BLaER1 (cell line): ENCODE measurements around the gene ATP9A.

Source experiments
- H3K27ac ChIP-seq: shearing (Covaris generic); formaldehyde crosslinking; 2 replicates; pipeline ENCODE4 v1.8.1; 2022
- H3K27me3 ChIP-seq: shearing (Covaris generic); formaldehyde crosslinking; 2 replicates; pipeline ENCODE4 v1.8.1; 2022
- H3K36me3 ChIP-seq: shearing (Covaris generic); formaldehyde crosslinking; 2 replicates; pipeline ENCODE4 v1.8.1; 2022
- H3K4me1 ChIP-seq: shearing (Covaris generic); formaldehyde crosslinking; 2 replicates; pipeline ENCODE4 v1.8.1; 2022
- H3K4me2 ChIP-seq: shearing (Covaris generic); formaldehyde crosslinking; 2 replicates; pipeline ENCODE4 v1.8.1; 2022
- H3K4me3 ChIP-seq: shearing (Covaris generic); formaldehyde crosslinking; 2 replicates; pipeline ENCODE4 v1.8.1; 2022
- H3K9ac ChIP-seq: shearing (Covaris generic); formaldehyde crosslinking; 2 replicates; pipeline ENCODE4 v1.8.1; 2022
- H3K9me3 ChIP-seq: shearing (Covaris generic); formaldehyde crosslinking; 2 replicates; pipeline ENCODE4 v1.8.1; 2022
- H4K20me1 ChIP-seq: shearing (Covaris generic); formaldehyde crosslinking; 2 replicates; pipeline ENCODE4 v1.8.1; 2022
- Cebpa-rat ChIP-seq: shearing (Covaris generic); IDR thresholded peaks from 2 replicates; pipeline ENCODE4 v1.8.1; 2022

ATP9A gene

DNA sequence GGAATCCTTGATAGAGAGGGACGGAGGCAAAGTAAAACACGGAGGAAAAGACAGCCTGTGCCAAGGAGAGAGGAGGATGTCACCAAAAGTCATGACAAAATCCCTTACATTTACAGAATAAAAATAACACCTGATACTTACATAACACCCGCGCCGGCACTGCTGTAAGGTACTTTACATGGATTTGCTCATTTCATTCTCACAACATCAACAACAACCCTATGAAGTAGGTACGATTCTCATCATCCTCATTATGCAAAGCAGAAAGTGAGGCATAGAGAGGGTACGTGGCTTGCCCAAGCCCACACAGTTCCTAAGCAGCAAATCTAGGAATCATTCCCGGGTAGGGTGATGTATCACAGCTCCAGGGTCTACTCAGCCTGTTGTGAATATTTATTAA, 158.1 kb downstream of the ATP9A start:
- Histone ChIP-seq H3K36me3 (peaks cover 39% of the 10 kb centered on the region), H3K4me2 (no peak overlapping the region), H3K9ac (no peak overlapping the region)

DNA sequence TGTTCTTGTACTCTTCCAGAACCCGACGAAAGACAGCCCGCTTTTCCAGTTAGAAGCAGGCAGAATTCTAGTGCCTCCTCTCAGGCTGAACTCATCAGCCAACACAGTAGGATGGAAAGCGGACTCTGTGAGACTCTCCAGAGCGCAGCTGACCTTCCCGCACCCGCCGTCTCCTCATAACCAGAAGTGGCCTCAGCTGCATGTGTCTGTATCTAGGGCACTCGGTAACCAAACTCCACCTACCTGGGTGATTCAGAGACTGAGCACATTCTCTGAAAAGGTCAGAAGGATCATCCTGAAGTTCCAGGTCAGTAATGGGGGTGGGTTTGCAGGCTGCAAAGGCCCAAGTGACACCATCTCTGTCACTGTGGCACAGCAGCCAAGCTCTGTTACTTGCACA, 158.9 kb downstream of the ATP9A start:
- TF ChIP-seq Cebpa-rat = no peak
- Histone ChIP-seq H3K27me3 (no peaks in the 10 kb centered on the region), H4K20me1 (no peaks in the 10 kb centered on the region), H3K27ac (no peak overlapping the region), H3K4me1 (peaks cover 2% of the 10 kb centered on the region), H3K36me3 (peaks cover 48% of the 10 kb centered on the region), H3K9me3 (no peaks in the 10 kb centered on the region), H3K9ac (no peak overlapping the region), H3K4me3 (no peak overlapping the region), H3K4me2 (no peak overlapping the region)

More for the DNA sequence above, 158.1 kb downstream of the ATP9A start:
- peaks cover 6% of the 10 kb centered on the region for H3K4me1 ChIP-seq
- H4K20me1 ChIP-seq = no peaks in the 10 kb centered on the region
- no peak for TF ChIP-seq Cebpa-rat
- no peaks in the 10 kb centered on the region for H3K9me3 ChIP-seq
- H3K4me3 ChIP-seq = no peak overlapping the region
- H3K27ac ChIP-seq = no peak overlapping the region
- no peaks in the 10 kb centered on the region for H3K27me3 ChIP-seq

DNA sequence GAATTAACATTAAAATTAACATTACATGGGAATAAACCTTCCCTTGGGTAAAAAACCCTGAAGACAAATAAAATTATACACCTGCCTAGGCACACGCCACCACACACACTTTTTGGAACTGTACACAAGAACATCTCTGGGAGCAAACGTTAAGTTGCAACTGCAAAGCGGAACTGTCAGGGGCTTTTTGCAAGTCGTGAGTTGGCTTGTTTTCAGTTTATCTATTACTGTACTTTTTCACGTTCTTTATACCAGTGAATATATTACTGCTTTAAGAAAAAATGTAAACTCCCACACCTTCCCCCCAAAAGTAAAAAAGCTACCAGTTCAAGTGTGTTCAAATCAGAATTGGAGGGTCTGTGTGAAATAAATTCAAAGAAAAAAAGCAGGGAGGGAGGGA, 160.1 kb downstream of the ATP9A start:
- Histone ChIP-seq H3K27ac (no peak overlapping the region), H3K9me3 (no peaks in the 10 kb centered on the region), H3K4me3 (no peak overlapping the region), H3K36me3 (peaks cover 47% of the 10 kb centered on the region), H3K4me2 (no peak overlapping the region), H3K27me3 (no peaks in the 10 kb centered on the region), H3K4me1 (peaks cover 4% of the 10 kb centered on the region), H3K9ac (no peak overlapping the region), H4K20me1 (no peaks in the 10 kb centered on the region)
- TF ChIP-seq Cebpa-rat = no peak

DNA sequence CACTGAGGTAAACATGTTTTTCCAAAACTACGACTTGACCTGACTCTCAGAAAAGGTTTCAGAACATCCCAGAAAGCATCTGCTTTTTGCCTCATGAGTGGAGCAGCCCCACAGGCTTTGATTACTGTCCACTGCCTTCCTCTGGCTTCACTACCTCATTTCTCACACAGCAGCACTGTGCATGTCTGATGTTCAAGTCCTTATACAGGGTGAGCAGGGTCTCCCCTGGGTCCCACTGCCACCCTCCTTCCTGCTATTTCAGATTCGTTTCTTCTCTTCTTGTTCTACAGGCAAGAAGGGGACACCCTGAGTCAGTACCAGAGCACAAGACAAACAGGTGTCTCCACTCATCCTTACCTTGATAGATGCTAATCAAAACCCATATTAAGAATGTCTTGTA, 161.0 kb downstream of the ATP9A start:
- H4K20me1 ChIP-seq = no peaks in the 10 kb centered on the region
- TF ChIP-seq Cebpa-rat = no peak
- peaks cover 13% of the 10 kb centered on the region for H3K4me1 ChIP-seq
- H3K36me3 ChIP-seq = peaks cover 42% of the 10 kb centered on the region
- no peaks in the 10 kb centered on the region for H3K27me3 ChIP-seq
- no peak overlapping the region for H3K9ac ChIP-seq
- no peak overlapping the region for H3K27ac ChIP-seq
- H3K4me2 ChIP-seq = no peak overlapping the region
- no peak overlapping the region for H3K4me3 ChIP-seq
- no peaks in the 10 kb centered on the region for H3K9me3 ChIP-seq

DNA sequence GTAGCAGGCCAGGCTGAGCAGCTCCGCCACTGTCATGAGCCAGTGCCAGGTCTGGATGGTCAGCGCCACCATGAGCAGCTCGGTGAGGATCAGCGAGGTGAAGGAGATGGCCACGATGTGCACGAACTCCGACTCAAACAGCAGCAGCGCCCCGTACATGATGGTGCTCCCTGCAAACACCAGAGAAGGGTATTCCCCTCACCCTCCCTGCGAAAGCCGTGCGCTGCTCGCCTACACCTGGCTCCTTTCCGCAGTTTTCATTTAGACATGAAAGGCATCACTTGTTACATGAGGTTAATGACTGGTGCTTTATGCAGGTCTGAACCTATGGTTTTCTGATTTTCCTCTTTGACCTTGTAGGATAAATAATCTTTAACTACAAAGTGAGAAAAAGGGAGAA, 163.3 kb downstream of the ATP9A start:
- H3K4me1 ChIP-seq = peaks cover 23% of the 10 kb centered on the region
- H3K27me3 ChIP-seq = no peaks in the 10 kb centered on the region

DNA sequence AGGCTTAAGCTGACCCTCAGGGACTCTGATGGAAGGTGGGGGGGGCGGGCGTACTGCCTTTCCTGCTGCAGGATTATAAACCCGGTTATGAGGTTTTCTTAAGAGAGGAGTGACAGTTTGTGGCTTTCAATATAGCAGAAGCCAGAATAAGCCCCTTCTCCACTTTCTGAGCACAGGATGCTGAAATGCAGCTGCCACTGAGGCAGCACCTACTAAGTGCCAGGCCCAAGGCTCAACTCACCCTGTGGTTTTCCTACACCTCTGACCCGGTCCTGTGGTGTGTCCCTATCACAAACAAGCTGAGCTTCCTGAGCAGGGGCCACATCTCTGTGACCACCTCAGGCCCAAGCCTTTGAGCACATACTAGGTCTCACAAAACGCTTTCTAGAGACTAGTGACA, 166.1 kb downstream of the ATP9A start:
- H3K36me3 ChIP-seq = peaks cover 35% of the 10 kb centered on the region
- peak overlapping the region; percentile 36; the same call in 1 of the 2 replicates for H3K9ac ChIP-seq
- no peaks in the 10 kb centered on the region for H4K20me1 ChIP-seq
- H3K9me3 ChIP-seq = no peaks in the 10 kb centered on the region
- peak overlapping the region; percentile 51 for H3K4me2 ChIP-seq
- H3K4me3 ChIP-seq = no peak overlapping the region
- 0 out of 2 replicates have a peak overlapping the region, but pooled peaks have one; percentile 19 for H3K27ac ChIP-seq
- peaks cover 40% of the 10 kb centered on the region for H3K4me1 ChIP-seq
- no peaks in the 10 kb centered on the region for H3K27me3 ChIP-seq
- no peak for TF ChIP-seq Cebpa-rat

More for the DNA sequence above, 163.3 kb downstream of the ATP9A start:
- no peak overlapping the region for H3K27ac ChIP-seq
- TF ChIP-seq Cebpa-rat = no peak
- H3K9me3 ChIP-seq = no peaks in the 10 kb centered on the region
- no peak overlapping the region for H3K4me2 ChIP-seq
- no peak overlapping the region for H3K4me3 ChIP-seq
- peaks cover 47% of the 10 kb centered on the region for H3K36me3 ChIP-seq
- H4K20me1 ChIP-seq = no peaks in the 10 kb centered on the region
- no peak overlapping the region for H3K9ac ChIP-seq

DNA sequence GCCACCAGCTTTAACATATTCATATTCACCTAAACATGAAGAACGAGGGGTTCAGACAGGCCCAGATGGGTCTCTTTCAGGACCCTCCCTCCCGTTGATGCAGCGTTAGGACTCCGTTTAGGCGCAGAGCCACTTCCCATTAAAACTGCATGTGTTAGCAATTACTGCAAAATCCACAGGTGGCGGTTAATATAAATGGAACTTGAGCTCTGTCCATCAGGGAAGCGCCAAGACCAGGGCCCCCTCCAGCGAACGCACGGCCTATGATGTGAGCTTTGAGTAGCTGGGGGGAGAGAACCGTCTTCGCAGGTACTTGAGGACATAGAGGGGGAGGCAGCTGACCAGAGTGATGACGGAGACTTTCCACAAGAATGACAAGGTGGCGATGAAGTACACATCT, 167.2 kb downstream of the ATP9A start:
- H3K27me3 ChIP-seq = no peaks in the 10 kb centered on the region
- H3K4me2 ChIP-seq = peak overlapping the region; percentile 51; the same call in 1 of the 2 replicates
- H3K4me3 ChIP-seq = no peak overlapping the region
- H3K36me3 ChIP-seq = peaks cover 30% of the 10 kb centered on the region
- H3K27ac ChIP-seq = no peak overlapping the region
- TF ChIP-seq Cebpa-rat = no peak
- no peaks in the 10 kb centered on the region for H3K9me3 ChIP-seq
- no peak overlapping the region for H3K9ac ChIP-seq
- no peaks in the 10 kb centered on the region for H4K20me1 ChIP-seq
- peaks cover 52% of the 10 kb centered on the region for H3K4me1 ChIP-seq

DNA sequence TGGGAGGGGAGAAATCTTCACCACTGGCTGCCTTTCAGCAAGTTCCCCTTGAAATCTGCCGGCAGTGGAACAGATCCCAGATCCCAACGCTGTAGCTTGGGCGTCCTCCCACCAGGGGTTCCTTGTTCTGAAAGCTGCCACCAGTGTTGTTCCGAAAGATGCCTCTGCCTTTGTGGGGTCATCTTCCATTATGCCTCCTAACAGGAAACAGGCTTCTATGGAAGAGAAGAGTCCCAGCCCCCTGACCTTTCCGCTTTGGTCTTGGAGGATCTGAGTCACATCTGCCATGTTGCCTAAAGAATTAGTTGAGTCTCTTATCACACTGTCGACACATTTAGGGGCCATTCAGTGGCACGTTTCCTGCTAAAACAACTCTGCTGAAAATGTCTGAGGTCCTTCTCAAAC, 168.2 kb downstream of the ATP9A start:
- H3K9me3 ChIP-seq = no peaks in the 10 kb centered on the region
- no peak overlapping the region for H3K4me2 ChIP-seq
- peaks cover 61% of the 10 kb centered on the region for H3K4me1 ChIP-seq
- H4K20me1 ChIP-seq = no peaks in the 10 kb centered on the region
- TF ChIP-seq Cebpa-rat = no peak
- H3K9ac ChIP-seq = no peak overlapping the region
- no peaks in the 10 kb centered on the region for H3K27me3 ChIP-seq
- no peak overlapping the region for H3K4me3 ChIP-seq
- H3K36me3 ChIP-seq = peaks cover 29% of the 10 kb centered on the region
- no peak overlapping the region for H3K27ac ChIP-seq

DNA sequence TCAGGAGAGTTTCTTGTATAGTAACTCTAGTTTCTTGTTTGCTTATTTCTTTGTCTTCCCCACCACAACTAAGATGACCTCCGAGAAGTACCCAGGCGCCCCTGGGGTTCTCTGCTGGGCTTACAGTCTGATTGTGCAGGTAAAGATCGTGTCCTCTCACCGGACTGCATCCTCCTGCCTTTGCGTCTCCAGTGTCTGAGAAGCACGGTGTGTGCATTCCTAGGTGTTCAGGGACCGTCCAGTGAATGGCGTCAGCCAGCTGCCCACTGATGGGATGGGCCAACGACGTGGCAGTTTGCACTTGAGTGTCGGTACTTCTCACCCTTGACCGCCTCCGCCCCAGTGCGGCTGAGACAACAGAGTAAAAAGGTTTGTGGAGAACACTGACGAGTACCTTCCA, 169.6 kb downstream of the ATP9A start:
- Histone ChIP-seq H4K20me1 (no peaks in the 10 kb centered on the region), H3K4me2 (no peak overlapping the region), H3K4me3 (no peak overlapping the region), H3K36me3 (peaks cover 17% of the 10 kb centered on the region), H3K27me3 (no peaks in the 10 kb centered on the region), H3K27ac (no peak overlapping the region), H3K9me3 (no peaks in the 10 kb centered on the region), H3K4me1 (peaks cover 74% of the 10 kb centered on the region), H3K9ac (no peak overlapping the region)
- no peak for TF ChIP-seq Cebpa-rat

DNA sequence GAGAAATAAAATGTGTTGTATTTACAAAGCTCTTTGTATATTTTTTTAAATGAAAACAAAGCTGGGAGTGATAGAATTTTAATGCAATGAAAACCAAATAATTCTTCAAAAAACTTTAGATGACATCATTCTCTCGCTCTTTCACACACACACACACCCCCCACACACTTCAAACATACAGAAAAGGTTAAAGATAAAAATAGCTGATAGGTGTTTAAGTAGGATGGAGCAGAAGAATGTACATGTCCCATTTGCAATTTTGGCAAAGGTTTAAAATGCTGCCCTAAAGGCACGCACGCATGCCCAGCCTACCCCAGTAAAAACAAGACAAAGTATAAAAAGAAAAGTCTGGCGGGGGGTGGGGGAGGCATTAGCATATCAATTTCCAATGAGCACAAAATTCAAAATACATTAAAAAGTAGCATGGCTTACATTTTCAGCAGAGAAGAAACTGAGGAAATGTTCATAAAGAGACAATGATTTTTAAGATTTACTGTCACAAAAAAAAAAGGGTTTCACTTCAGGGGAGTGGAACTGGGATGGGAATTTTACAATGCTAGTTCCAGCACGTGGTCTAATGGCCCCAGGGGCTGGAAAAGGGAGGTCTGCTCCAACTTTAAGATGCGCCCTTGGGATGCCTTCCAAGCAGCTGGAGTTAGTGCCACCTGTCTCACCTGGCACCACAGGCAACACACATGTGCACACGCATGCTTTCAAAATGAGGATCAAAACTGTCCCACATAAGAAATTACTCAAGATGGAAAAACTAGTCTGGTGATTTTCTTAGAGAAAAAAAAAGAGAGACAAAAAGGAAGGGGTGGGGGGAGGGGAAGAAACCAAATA, 170.6 kb downstream of the ATP9A start:
- peaks cover 65% of the 10 kb centered on the region for H3K4me1 ChIP-seq
- H3K36me3 ChIP-seq = peaks cover 17% of the 10 kb centered on the region
- H3K27ac ChIP-seq = no peak overlapping the region
- TF ChIP-seq Cebpa-rat = no peak
- no peaks in the 10 kb centered on the region for H3K9me3 ChIP-seq
- no peak overlapping the region for H3K4me3 ChIP-seq
- H3K27me3 ChIP-seq = no peaks in the 10 kb centered on the region
- peak overlapping the region; percentile 2; the same call in 1 of the 2 replicates for H3K4me2 ChIP-seq
- no peak overlapping the region for H3K9ac ChIP-seq
- H4K20me1 ChIP-seq = no peaks in the 10 kb centered on the region
